Measurements from ENCODE around the gene MYLK. TPM values are rescaled to one million over a fixed set of nuclear protein-coding genes. Genes with fewer than 3 reads are reported as not detected.
A peak's percentile ranks its signal among the peaks of the same experiment; 100 is the strongest.

Gene MYLK
- polyA plus RNA-seq, 1 donor (not counting 4 experiments of a cell fraction or from before 2014, with no cell fraction given) = 7.8 TPM

GRCh38 chr3:123745184-123745855 lies 138.8 kb downstream of the MYLK start:
- H3K9ac ChIP-seq (ENCODE audit: control insufficient read depth, extremely low read depth, insufficient read depth, low read length) = no peak overlapping the region
- H3K36me3 ChIP-seq (ENCODE audit: control insufficient read depth in 2 of 2, extremely low read depth in 1 of 2, insufficient read depth in 2 of 2, low read length in 2 of 2) = no peaks in the 10 kb centered on the region
- no peak overlapping the region for H3K27ac ChIP-seq (ENCODE audit: control insufficient read depth, insufficient read depth, low read length)
- no peaks in the 10 kb centered on the region for H3K27me3 ChIP-seq (ENCODE audit: control insufficient read depth, extremely low read depth, insufficient read depth, low read length)
- DNase-seq (ENCODE audit: low read depth, low spot score) = no peak
- no peak overlapping the region for H3K4me2 ChIP-seq (ENCODE audit: control insufficient read depth, extremely low read depth, insufficient read depth, low read depth, low read length)
- FAIRE-seq = no peak
- no peak overlapping the region for H3K4me3 ChIP-seq (ENCODE audit: control insufficient read depth in 2 of 3, extremely low read depth in 1 of 3, insufficient read depth in 2 of 3, low read depth in 1 of 3, low read length in 3 of 3)
- H3K4me1 ChIP-seq (ENCODE audit: control insufficient read depth, extremely low read depth, insufficient read depth, low read length) = peaks cover 17% of the 10 kb centered on the region
- no peaks in the 10 kb centered on the region for H3K79me2 ChIP-seq (ENCODE audit: control insufficient read depth, insufficient read depth, low read length)
- TF ChIP-seq CTCF (optimal IDR thresholded peaks at IDR 0.05 in 1 of 3, IDR thresholded peaks at IDR 0.05 in 1 of 3, conservative IDR thresholded peaks at IDR 0.05 in 1 of 3; ENCODE audit: extremely low read depth in 1 of 3, insufficient read depth in 2 of 3, low read length in 3 of 3) = peak; percentile 8 to 30 (median 14)
- TF ChIP-seq EZH2 (IDR thresholded peaks at IDR 0.05; ENCODE audit: low read length) = no peak
- H3K9me3 ChIP-seq (ENCODE audit: control insufficient read depth, low read depth, low read length) = no peaks in the 10 kb centered on the region
- dilution Hi-C loops (cut with MboI; ENCODE audit: extremely low pct_ligation_motif_present, low sequenced_read_pairs) = no loop called here
- no peaks in the 10 kb centered on the region for H4K20me1 ChIP-seq (ENCODE audit: control insufficient read depth, extremely low read depth, insufficient read depth, low read length)
- no peak overlapping the region for H2AFZ ChIP-seq (ENCODE audit: control insufficient read depth, low read length)
- no peaks in the 10 kb centered on the region for H3K9me1 ChIP-seq (ENCODE audit: control insufficient read depth, extremely low read depth, insufficient read depth, low read length)

GRCh38 chr3:123744064-123744463 lies 140.1 kb downstream of the MYLK start:
- Histone ChIP-seq H3K27ac (ENCODE audit: control insufficient read depth, insufficient read depth, low read length) (no peak overlapping the region), H3K9me3 (ENCODE audit: control insufficient read depth, low read depth, low read length) (no peaks in the 10 kb centered on the region), H3K27me3 (ENCODE audit: control insufficient read depth, extremely low read depth, insufficient read depth, low read length) (no peaks in the 10 kb centered on the region), H3K9me1 (ENCODE audit: control insufficient read depth, extremely low read depth, insufficient read depth, low read length) (no peaks in the 10 kb centered on the region), H4K20me1 (ENCODE audit: control insufficient read depth, extremely low read depth, insufficient read depth, low read length) (no peaks in the 10 kb centered on the region), H3K36me3 (ENCODE audit: control insufficient read depth in 2 of 2, extremely low read depth in 1 of 2, insufficient read depth in 2 of 2, low read length in 2 of 2) (no peaks in the 10 kb centered on the region), H3K4me2 (ENCODE audit: control insufficient read depth, extremely low read depth, insufficient read depth, low read depth, low read length) (no peak overlapping the region), H3K79me2 (ENCODE audit: control insufficient read depth, insufficient read depth, low read length) (no peaks in the 10 kb centered on the region), H3K4me1 (ENCODE audit: control insufficient read depth, extremely low read depth, insufficient read depth, low read length) (peaks cover 29% of the 10 kb centered on the region), H2AFZ (ENCODE audit: control insufficient read depth, low read length) (no peak overlapping the region), H3K9ac (ENCODE audit: control insufficient read depth, extremely low read depth, insufficient read depth, low read length) (no peak overlapping the region), H3K4me3 (ENCODE audit: control insufficient read depth in 2 of 3, extremely low read depth in 1 of 3, insufficient read depth in 2 of 3, low read depth in 1 of 3, low read length in 3 of 3) (no peak overlapping the region)
- DNase-seq (ENCODE audit: low read depth, low spot score) = no peak
- no peak for FAIRE-seq
- dilution Hi-C loops (cut with MboI; ENCODE audit: extremely low pct_ligation_motif_present, low sequenced_read_pairs) = no loop called here
- TF ChIP-seq CTCF (optimal IDR thresholded peaks at IDR 0.05 in 1 of 3, IDR thresholded peaks at IDR 0.05 in 1 of 3, conservative IDR thresholded peaks at IDR 0.05 in 1 of 3; ENCODE audit: extremely low read depth in 1 of 3, insufficient read depth in 2 of 3, low read length in 3 of 3) (no peak), EZH2 (IDR thresholded peaks at IDR 0.05; ENCODE audit: low read length) (no peak)

Data from keratinocyte (primary cell).